AG20443 (cell line): ENCODE measurements around the gene CBX6.

Experiments
- DNase-seq: peaks from one replicate; pipeline ENCODE4 v3.0.0; 2012; ENCODE audit warnings: low spot score, mixed read lengths

CBX6 gene

GRCh38 chr22:38819387-38819940 lies 52.6 kb downstream of the CBX6 start:
- no peak for DNase-seq

- no peak for DNase-seq
Observed at GRCh38 chr22:38817196-38817595, 54.8 kb downstream of the CBX6 start.

GRCh38 chr22:38815842-38816241 lies 56.2 kb downstream of the CBX6 start:
- no peak for DNase-seq
